Activated CD4-positive, alpha-beta memory T cell treated with anti-CD3 and anti-CD28 coated beads, Interleukin-2, amount 10 ng/mL, durations not matched to agents 7 days and 5 days (primary cell): Measurements from ENCODE around the gene AADACL4. TPM values are rescaled to one million over a fixed set of nuclear protein-coding genes. Genes with fewer than 3 reads are reported as not detected.

Experiments used
- CTCF ChIA-PET: fragments of 350-600 bp; sonication (Branson Sonifier 250); formaldehyde crosslinking; loops from one replicate; lab custom pipeline; 2021; ENCODE audit warnings: antibody characterized with exemption, inconsistent platforms; lab: Charles Lee
- POLR2A ChIA-PET: fragments of 350-600 bp; sonication (Branson Sonifier 250); formaldehyde crosslinking; loops from one replicate; lab custom pipeline; 2021; ENCODE audit warnings: antibody characterized with exemption; lab: Charles Lee
- DNase-seq: peaks from one replicate; pipeline ENCODE4 v3.0.0-alpha.2; 2020
- H3K27ac Mint-ChIP-seq: one replicate; pipeline ENCODE4 v1.8.0; 2021; ENCODE audit warnings: mild to moderate bottlenecking, mixed read lengths
- H3K27me3 Mint-ChIP-seq: one replicate; pipeline ENCODE4 v1.8.0; 2021; ENCODE audit warnings: mixed read lengths
- H3K36me3 Mint-ChIP-seq: one replicate; pipeline ENCODE4 v1.8.0; 2021; ENCODE audit warnings: low read depth, mixed read lengths
- H3K4me1 Mint-ChIP-seq: one replicate; pipeline ENCODE4 v1.8.0; 2021; ENCODE audit warnings: mixed read lengths
- H3K4me3 Mint-ChIP-seq: one replicate; pipeline ENCODE4 v1.8.0; 2021; ENCODE audit warnings: mild to moderate bottlenecking, mixed read lengths
- H3K9me3 Mint-ChIP-seq: one replicate; pipeline ENCODE4 v1.8.0; 2021; ENCODE audit warnings: mixed read lengths
- total RNA-seq, 2 experiments: library from RNA; stranded (reverse); gene quantifications; one replicate each; pipeline ENCODE4 v1.2.3, GENCODE V29; 2021

Gene AADACL4
- total RNA-seq, 2 experiments from 2014 or later: not detected

GRCh38 chr1:12602659-12603024 is 41.2 kb upstream of the AADACL4 start:
- CTCF ChIA-PET: interaction anchor here (2.7 kb wide), 1 partner anchor 17 kb away, joined by 17 read pairs; no protein-coding TSS in a partner anchor
- no peak for DNase-seq
- POLR2A ChIA-PET: interaction anchor here (3.2 kb wide), 1 partner anchor 92 kb away, joined by 12 read pairs; no protein-coding TSS in a partner anchor
- Mint-ChIP-seq H3K27me3 (peaks cover 4% of the 10 kb centered on the region), H3K4me3 (no peak overlapping the region), H3K9me3 (peaks cover 5% of the 10 kb centered on the region), H3K27ac (no peak overlapping the region), H3K36me3 (no peaks in the 10 kb centered on the region), H3K4me1 (peaks cover 27% of the 10 kb centered on the region)

DNA sequence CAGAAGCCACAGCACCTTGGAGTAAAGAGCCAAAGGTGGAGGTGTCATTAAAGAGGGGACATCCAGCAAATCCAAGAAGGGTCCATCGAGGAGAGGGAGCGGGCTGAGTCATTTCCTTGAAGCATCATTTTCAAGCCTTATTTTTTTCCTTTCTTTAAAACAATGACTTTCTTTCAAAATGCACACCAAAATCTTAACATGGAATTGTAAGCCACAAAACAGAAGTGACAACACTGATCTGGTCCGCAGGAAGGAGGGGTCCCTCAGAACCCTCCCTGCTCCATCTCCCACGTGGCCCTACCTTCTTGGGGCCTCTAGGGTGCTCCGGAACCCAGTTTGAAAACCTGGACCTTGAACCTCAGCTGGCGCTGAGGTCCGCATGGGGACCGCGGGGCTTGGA is 40.7 kb upstream of the AADACL4 start:
- POLR2A ChIA-PET: interaction anchor here (1.3 to 3.2 kb wide), 4 partner anchors 9 to 125 kb away, joined by 3 to 53 read pairs (median 8); partner anchors contain the start of gene DHRS3
- peaks cover 27% of the 10 kb centered on the region for H3K4me1 Mint-ChIP-seq
- H3K27ac Mint-ChIP-seq: no peak overlapping the region

GRCh38 chr1:12604114-12604874 is 39.6 kb upstream of the AADACL4 start:
- ChIA-PET POLR2A (interaction anchor here (0.8 to 3.2 kb wide), 11 partner anchors 8 to 696 kb away, joined by 3 to 53 read pairs (median 4); partner anchors contain the start of gene DHRS3), CTCF (interaction anchor here (0.7 to 1.7 kb wide), 6 partner anchors 10 to 291 kb away, joined by 4 to 9 read pairs (median 6); partner anchors contain the start of gene DHRS3)
- peak; percentile 83 for DNase-seq
- H3K9me3 Mint-ChIP-seq: peaks cover 5% of the 10 kb centered on the region
- peaks cover 6% of the 10 kb centered on the region for H3K36me3 Mint-ChIP-seq
- no peak overlapping the region for H3K4me3 Mint-ChIP-seq
- H3K4me1 Mint-ChIP-seq: peaks cover 27% of the 10 kb centered on the region
- peak overlapping the region; percentile 24 for H3K27ac Mint-ChIP-seq
- H3K27me3 Mint-ChIP-seq: peaks cover 4% of the 10 kb centered on the region

More for the DNA sequence above, 40.7 kb upstream of the AADACL4 start:
- CTCF ChIA-PET: interaction anchor here (1.6 to 1.7 kb wide), 2 partner anchors 11 to 14 kb away, joined by 6 to 9 read pairs; partner anchors contain the start of gene DHRS3
- H3K27me3 Mint-ChIP-seq: peaks cover 4% of the 10 kb centered on the region
- no peaks in the 10 kb centered on the region for H3K36me3 Mint-ChIP-seq
- no peak overlapping the region for H3K4me3 Mint-ChIP-seq
- peaks cover 5% of the 10 kb centered on the region for H3K9me3 Mint-ChIP-seq
- DNase-seq: no peak

GRCh38 chr1:12604986-12605385 is 38.9 kb upstream of the AADACL4 start:
- peaks cover 27% of the 10 kb centered on the region for H3K4me1 Mint-ChIP-seq
- no peak overlapping the region for H3K27ac Mint-ChIP-seq
- peaks cover 4% of the 10 kb centered on the region for H3K27me3 Mint-ChIP-seq
- H3K4me3 Mint-ChIP-seq: no peak overlapping the region
- peaks cover 5% of the 10 kb centered on the region for H3K9me3 Mint-ChIP-seq
- CTCF ChIA-PET: interaction anchor here (0.7 to 1.6 kb wide), 5 partner anchors 12 to 291 kb away, joined by 4 to 9 read pairs (median 5); partner anchors contain the start of gene DHRS3
- H3K36me3 Mint-ChIP-seq: peaks cover 9% of the 10 kb centered on the region
- DNase-seq: no peak
- POLR2A ChIA-PET: interaction anchor here (0.9 to 3.2 kb wide), 8 partner anchors 8 to 697 kb away, joined by 3 to 53 read pairs (median 5); partner anchors contain the start of gene DHRS3

DNA sequence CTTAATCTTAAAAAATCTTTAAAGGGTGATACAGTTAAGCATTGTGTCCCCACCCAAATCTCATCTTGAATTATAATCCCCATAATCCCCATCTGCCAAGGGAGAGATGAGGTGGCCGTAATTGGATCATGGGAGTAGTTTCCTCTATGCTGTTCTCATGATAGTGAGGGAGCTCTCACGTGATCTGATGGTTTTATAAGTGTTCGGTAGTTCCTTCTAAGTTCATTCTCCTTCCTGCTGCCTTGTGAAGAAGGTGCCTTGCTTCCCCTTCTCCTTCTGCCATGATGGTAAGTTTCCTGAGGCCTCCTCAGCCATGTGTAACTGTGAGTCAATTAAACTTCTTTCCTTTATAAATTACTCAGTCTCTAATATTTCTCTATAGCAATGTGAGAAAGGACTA is 36.6 kb upstream of the AADACL4 start:
- ChIA-PET POLR2A (no interaction called here), CTCF (interaction anchor here (2.2 kb wide), 1 partner anchor 12 kb away, joined by 7 read pairs; no protein-coding TSS in a partner anchor)
- Mint-ChIP-seq H3K4me3 (no peak overlapping the region), H3K27me3 (peaks cover 4% of the 10 kb centered on the region), H3K4me1 (peaks cover 23% of the 10 kb centered on the region), H3K9me3 (peaks cover 5% of the 10 kb centered on the region), H3K36me3 (peaks cover 19% of the 10 kb centered on the region), H3K27ac (no peak overlapping the region)
- DNase-seq: no peak

GRCh38 chr1:12608311-12608957 is 35.5 kb upstream of the AADACL4 start:
- Mint-ChIP-seq H3K4me3 (no peak overlapping the region), H3K36me3 (peaks cover 24% of the 10 kb centered on the region), H3K4me1 (peaks cover 22% of the 10 kb centered on the region), H3K9me3 (peaks cover 5% of the 10 kb centered on the region), H3K27me3 (no peaks in the 10 kb centered on the region), H3K27ac (no peak overlapping the region)
- CTCF ChIA-PET: interaction anchor here (1.6 kb wide), 1 partner anchor 11 kb away, joined by 10 read pairs; no protein-coding TSS in a partner anchor
- no peak for DNase-seq
- POLR2A ChIA-PET: no interaction called here

GRCh38 chr1:12609469-12610003 is 34.3 kb upstream of the AADACL4 start:
- Mint-ChIP-seq H3K27me3 (no peaks in the 10 kb centered on the region), H3K4me3 (no peak overlapping the region), H3K27ac (no peak overlapping the region), H3K36me3 (peaks cover 24% of the 10 kb centered on the region), H3K4me1 (peaks cover 17% of the 10 kb centered on the region), H3K9me3 (peaks cover 5% of the 10 kb centered on the region)
- ChIA-PET CTCF (interaction anchor here (1.6 kb wide), 1 partner anchor 10 kb away, joined by 10 read pairs; no protein-coding TSS in a partner anchor), POLR2A (no interaction called here)
- no peak for DNase-seq

GRCh38 chr1:12610305-12610935 is 33.5 kb upstream of the AADACL4 start:
- ChIA-PET POLR2A (no interaction called here), CTCF (interaction anchor here (1.6 kb wide), 1 partner anchor 9 kb away, joined by 10 read pairs; no protein-coding TSS in a partner anchor)
- Mint-ChIP-seq H3K9me3 (peaks cover 5% of the 10 kb centered on the region), H3K4me3 (no peak overlapping the region), H3K4me1 (peaks cover 19% of the 10 kb centered on the region), H3K27ac (no peak overlapping the region), H3K27me3 (peaks cover 3% of the 10 kb centered on the region), H3K36me3 (peaks cover 24% of the 10 kb centered on the region)
- DNase-seq: no peak

GRCh38 chr1:12610941-12611340 is 32.9 kb upstream of the AADACL4 start:
- POLR2A ChIA-PET: no interaction called here
- H3K27ac Mint-ChIP-seq: no peak overlapping the region
- CTCF ChIA-PET: no interaction called here
- H3K4me1 Mint-ChIP-seq: peaks cover 24% of the 10 kb centered on the region
- H3K9me3 Mint-ChIP-seq: peaks cover 5% of the 10 kb centered on the region
- DNase-seq: no peak
- H3K4me3 Mint-ChIP-seq: no peak overlapping the region
- peaks cover 7% of the 10 kb centered on the region for H3K27me3 Mint-ChIP-seq
- H3K36me3 Mint-ChIP-seq: peaks cover 28% of the 10 kb centered on the region

- Mint-ChIP-seq H3K27me3 (peaks cover 15% of the 10 kb centered on the region), H3K9me3 (no peaks in the 10 kb centered on the region), H3K27ac (no peak overlapping the region), H3K4me3 (no peak overlapping the region), H3K36me3 (peaks cover 30% of the 10 kb centered on the region), H3K4me1 (peaks cover 38% of the 10 kb centered on the region)
- ChIA-PET POLR2A (interaction anchor here (1.4 to 1.5 kb wide), 2 partner anchors 8 to 9 kb away, joined by 4 to 6 read pairs; no protein-coding TSS in a partner anchor), CTCF (no interaction called here)
- no peak for DNase-seq
Measured at GRCh38 chr1:12613180-12613579, 30.7 kb upstream of the AADACL4 start.

DNA sequence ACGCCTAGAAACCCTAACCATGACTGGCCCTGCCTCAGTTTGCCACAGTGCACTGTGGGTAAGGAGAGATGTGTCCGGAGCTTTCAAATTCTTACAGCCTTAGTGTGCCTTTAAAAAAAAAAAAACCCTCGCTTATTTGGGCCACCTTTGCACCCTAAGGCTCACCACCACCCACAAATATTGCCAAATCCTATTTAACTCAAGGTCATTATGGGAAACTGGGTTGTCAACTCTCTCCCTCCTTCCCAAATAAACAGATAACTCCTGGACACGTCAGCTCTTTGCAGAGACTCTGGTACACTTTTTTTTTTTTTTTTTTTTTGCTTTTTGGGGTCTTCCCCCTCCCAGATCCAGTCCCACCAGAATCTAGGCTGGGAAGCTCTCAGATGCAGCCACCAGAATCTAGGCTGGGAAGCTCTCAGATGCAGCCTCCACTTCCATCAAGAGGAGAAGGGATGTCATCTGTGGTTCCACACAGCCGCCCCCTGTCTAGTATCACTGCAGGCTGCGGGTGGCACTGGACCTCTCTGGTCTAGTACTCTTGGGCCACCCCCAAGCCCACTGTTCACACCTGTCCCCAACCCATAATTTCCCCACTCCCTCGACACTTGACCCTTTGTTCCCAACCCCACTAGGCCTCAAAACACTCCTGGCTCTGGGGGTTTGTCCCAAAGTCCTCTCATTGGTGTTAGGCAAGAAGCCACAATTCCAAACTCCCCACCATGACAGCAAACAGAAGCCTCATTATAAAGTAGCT is 29.3 kb upstream of the AADACL4 start:
- H3K9me3 Mint-ChIP-seq: no peaks in the 10 kb centered on the region
- peaks cover 15% of the 10 kb centered on the region for H3K27me3 Mint-ChIP-seq
- no peak for DNase-seq
- peak overlapping the region; percentile 31 for H3K4me3 Mint-ChIP-seq
- ChIA-PET POLR2A (interaction anchor here (0.8 to 5.6 kb wide), 3 partner anchors 11 to 179 kb away, joined by 3 to 53 read pairs (median 3); no protein-coding TSS in a partner anchor), CTCF (interaction anchor here (0.6 to 1.6 kb wide), 2 partner anchors 11 to 55 kb away, joined by 3 to 6 read pairs; no protein-coding TSS in a partner anchor)
- peaks cover 52% of the 10 kb centered on the region for H3K4me1 Mint-ChIP-seq
- no peak overlapping the region for H3K27ac Mint-ChIP-seq
- H3K36me3 Mint-ChIP-seq: peaks cover 24% of the 10 kb centered on the region
